Lower leg skin (tissue), 4 donors: Measurements from ENCODE around the gene MYOCOS. TPM values are rescaled to one million over a fixed set of nuclear protein-coding genes. Genes with fewer than 3 reads are reported as not detected.

ENCODE experiments used
- DNase-seq, 2 donors: peaks; one replicate each; pipeline ENCODE4 v3.0.0-alpha.2; 2019; ENCODE audit warnings: low spot score in 2 of 2
- H3K4me3 ChIP-seq: fragments of 200-600 bp; sonication (generic); 2 replicates; pipeline ENCODE4 v1.5.1; 2017; ENCODE audit warnings: mild to moderate bottlenecking, low read depth; ENCODE audit not compliant: poor library complexity, severe bottlenecking
- CTCF ChIP-seq, 3 donors: fragments of 450-650 bp; IDR thresholded peaks; one replicate each; pipeline ENCODE4 v1.5.1; 2016; ENCODE audit warnings: antibody characterized with exemption in 3 of 3, mild to moderate bottlenecking in 3 of 3, moderate library complexity in 2 of 3
- POLR2A ChIP-seq, 2 donors: fragments of 450-650 bp; IDR thresholded peaks; one replicate each; pipeline ENCODE4 v1.6.1; 2016 to 2017; ENCODE audit warnings: antibody characterized with exemption in 2 of 2, mild to moderate bottlenecking in 1 of 2, moderate library complexity in 1 of 2
- WGBS, 2 donors: methylation state at CpG; one replicate each; pipeline ENCODE4 v1.1.5; 2018; 5-methylcytosine and 5-hydroxymethylcytosine counted together
- intact Hi-C: fragments of 100-400 bp; cut with DNase I; formaldehyde crosslinking; loops from one replicate; pipeline ENCODE4 v1.15.0; 2023; ENCODE audit warnings: low total_unique reads
- total RNA-seq, 4 donors: library from RNA; depleted of rRNA; stranded (reverse); fragments of >200 nt; gene quantifications; one replicate each; pipeline ENCODE4 v1.1.0, GENCODE V29; 2016

The MYOCOS gene
- total RNA-seq, 4 donors from 2014 or later = not detected

GRCh38 chr1:171585715-171586114 is 36.3 kb upstream of the MYOCOS start:
- no peak for DNase-seq
- WGBS, 2 donors = 78 to 84% methylated on average over 9 of the region's 9 CpGs
- no peak overlapping the region for H3K4me3 ChIP-seq
- intact Hi-C loops = loop anchor here (10.0 kb wide), 1 partner anchor 61 kb away; no protein-coding TSS in a partner anchor
- no peak for TF ChIP-seq POLR2A (IDR thresholded peaks at IDR 0.05)
- no peak for TF ChIP-seq CTCF (IDR thresholded peaks at IDR 0.05)

DNA sequence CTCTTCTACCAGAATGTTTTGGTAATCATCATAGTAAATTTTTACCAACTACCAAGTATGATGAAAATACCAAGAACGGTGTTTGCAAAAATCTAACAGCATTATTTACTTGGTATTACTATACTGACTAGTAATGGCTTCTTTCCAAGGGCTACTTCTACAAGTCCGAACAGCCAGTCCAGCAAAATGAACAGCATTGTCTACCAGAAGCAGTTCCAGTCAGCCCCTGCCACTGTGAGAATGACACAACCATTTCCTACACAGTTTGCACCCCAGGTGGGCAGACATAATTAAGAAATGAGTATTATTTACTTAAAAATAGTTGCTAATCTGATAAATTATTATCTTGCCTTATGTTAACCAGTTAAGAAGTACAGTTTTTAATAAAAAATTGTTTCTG is 33.8 kb upstream of the MYOCOS start:
- intact Hi-C loops = loop anchor here (10.0 kb wide), 1 partner anchor 63 kb away; no protein-coding TSS in a partner anchor
- H3K4me3 ChIP-seq = no peak overlapping the region
- TF ChIP-seq CTCF (IDR thresholded peaks at IDR 0.05) (no peak), POLR2A (IDR thresholded peaks at IDR 0.05) (no peak)
- 83 to 95% methylated on average over 2 of the region's 2 CpGs for WGBS, 2 donors
- no peak for DNase-seq

- DNase-seq = no peak
- no peak for TF ChIP-seq POLR2A (IDR thresholded peaks at IDR 0.05)
- no peak for TF ChIP-seq CTCF (IDR thresholded peaks at IDR 0.05)
- no peak overlapping the region for H3K4me3 ChIP-seq
- intact Hi-C loops = no loop called here
- 61 to 73% methylated on average over 1 of the region's 1 CpG for WGBS, 2 donors
These were observed 32.0 kb upstream of the MYOCOS start for GRCh38 chr1:171590022-171590421.

DNA sequence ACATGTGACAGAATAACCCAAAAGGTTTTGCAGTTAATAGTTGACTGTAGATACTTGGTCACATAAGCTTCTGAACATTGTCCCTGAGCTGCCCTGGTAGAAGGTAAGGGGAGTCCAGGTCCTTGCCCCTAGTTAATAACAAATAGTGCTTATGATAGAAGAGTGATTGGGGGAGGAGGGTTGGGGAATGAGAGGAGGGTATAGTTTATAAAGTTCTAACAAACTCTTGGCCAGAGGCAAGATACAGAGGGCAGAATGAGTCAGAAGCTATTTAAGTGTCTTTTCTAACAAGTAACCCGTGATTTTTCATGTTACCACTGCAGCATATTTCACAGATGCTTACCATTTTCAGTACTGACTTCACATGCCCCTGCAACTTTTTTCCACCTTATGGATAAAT is 26.7 kb upstream of the MYOCOS start:
- no peak overlapping the region for H3K4me3 ChIP-seq
- no peak for DNase-seq
- TF ChIP-seq CTCF (IDR thresholded peaks at IDR 0.05) (no peak), POLR2A (IDR thresholded peaks at IDR 0.05) (no peak)
- WGBS, 2 donors = 34 to 40% methylated on average over 1 of the region's 1 CpG
- intact Hi-C loops = no loop called here

DNA sequence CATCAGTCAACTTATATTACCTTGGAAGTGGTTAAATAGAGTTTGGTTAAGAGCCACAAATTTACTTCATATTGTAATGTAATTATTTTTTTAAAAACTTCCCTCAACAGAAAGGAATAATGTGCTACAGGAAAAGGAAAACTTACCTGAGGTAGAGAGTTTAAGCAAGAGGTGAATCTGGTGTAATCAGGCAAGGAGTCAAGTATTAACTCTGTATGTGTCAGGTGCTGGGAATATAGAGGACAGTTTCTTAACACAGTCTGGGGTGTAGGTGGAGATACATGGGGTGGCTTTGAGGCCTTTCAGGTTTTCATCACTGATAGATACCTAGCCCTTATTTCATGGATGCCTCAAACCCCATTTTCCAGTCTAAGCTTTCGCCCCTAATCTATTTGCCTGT is 25.9 kb upstream of the MYOCOS start:
- intact Hi-C loops = no loop called here
- no peak for DNase-seq
- 97 to 100% methylated on average over 1 of the region's 1 CpG for WGBS, 2 donors

More for the DNA sequence above, 25.9 kb upstream of the MYOCOS start:
- no peak for TF ChIP-seq CTCF (IDR thresholded peaks at IDR 0.05)
- no peak for TF ChIP-seq POLR2A (IDR thresholded peaks at IDR 0.05)
- H3K4me3 ChIP-seq = no peak overlapping the region
